RWPE2 (cell line): ENCODE data around the gene KSR2.
"Not testable (repeated sequence)": the region's sequence is repeated elsewhere in the genome, so short reads cannot be mapped to it uniquely, and the experiment has no call there.

Experiments
- ATAC-seq: fragments of 200-7000 bp; cut with Tn5 transposase; 3 replicates; pipeline ENCODE4 v1.9.1; 2021; ENCODE audit warnings: low read depth
- DNase-seq: peaks from one replicate; pipeline ENCODE4 v3.0.0-alpha.2; 2020; ENCODE audit warnings: low spot score
- H3K27ac ChIP-seq: fragments of 450-650 bp; 2 replicates; pipeline ENCODE4 v1.5.1; 2017; ENCODE audit warnings: mild to moderate bottlenecking; ENCODE audit not compliant: poor library complexity, severe bottlenecking
- H3K27me3 ChIP-seq: fragments of 250-450 bp; sonication (Bioruptor Pico); 2 replicates; pipeline ENCODE4 v1.5.1; 2021; ENCODE audit warnings: mild to moderate bottlenecking, moderate library complexity; ENCODE audit not compliant: insufficient read depth, poor library complexity, severe bottlenecking
- H3K36me3 ChIP-seq: fragments of 250-450 bp; sonication (Bioruptor Pico); 2 replicates; pipeline ENCODE4 v1.5.1; 2020; ENCODE audit warnings: low read depth, mild to moderate bottlenecking, moderate library complexity
- H3K4me1 ChIP-seq: fragments of 250-450 bp; sonication (Bioruptor Pico); 2 replicates; pipeline ENCODE4 v1.5.1; 2021; ENCODE audit warnings: mild to moderate bottlenecking, moderate library complexity; ENCODE audit not compliant: insufficient read depth, poor library complexity, severe bottlenecking
- H3K4me3 ChIP-seq: fragments of 250-450 bp; sonication (Bioruptor Pico); 2 replicates; pipeline ENCODE4 v1.5.1; 2021; ENCODE audit warnings: mild to moderate bottlenecking, moderate library complexity; ENCODE audit not compliant: severe bottlenecking
- H3K9me3 ChIP-seq: fragments of 250-450 bp; sonication (Bioruptor Pico); 2 replicates; pipeline ENCODE4 v1.5.1; 2021; ENCODE audit warnings: mild to moderate bottlenecking, moderate library complexity; ENCODE audit not compliant: severe bottlenecking
- CTCF ChIP-seq: fragments of 450-650 bp; IDR thresholded peaks from one replicate; pipeline ENCODE4 v1.5.1; 2017; ENCODE audit warnings: mild to moderate bottlenecking, moderate library complexity; ENCODE audit not compliant: poor library complexity, severe bottlenecking

KSR2 gene

GRCh38 chr12:117874842-117875434 is 93.9 kb downstream of the KSR2 start:
- no peak for DNase-seq
- H3K9me3 ChIP-seq: no peaks in the 10 kb centered on the region
- no peak overlapping the region for H3K27ac ChIP-seq
- no peaks in the 10 kb centered on the region for H3K27me3 ChIP-seq
- H3K4me1 ChIP-seq: no peaks in the 10 kb centered on the region
- H3K4me3 ChIP-seq: no peak overlapping the region
- H3K36me3 ChIP-seq: no peaks in the 10 kb centered on the region
- TF ChIP-seq CTCF: peak; percentile 93
- peak; percentile 73 for ATAC-seq

GRCh38 chr12:117874198-117874597 is 94.6 kb downstream of the KSR2 start:
- not testable (repeated sequence) for DNase-seq, ATAC-seq, H3K36me3 ChIP-seq

GRCh38 chr12:117872546-117873169 is 96.1 kb downstream of the KSR2 start:
- Histone ChIP-seq H3K27me3 (no peaks in the 10 kb centered on the region), H3K9me3 (no peaks in the 10 kb centered on the region), H3K4me1 (no peaks in the 10 kb centered on the region), H3K36me3 (no peaks in the 10 kb centered on the region), H3K4me3 (no peak overlapping the region), H3K27ac (no peak overlapping the region)
- ATAC-seq: no peak
- DNase-seq: no peak
- TF ChIP-seq CTCF: no peak

More at GRCh38 chr12:117874198-117874597, 94.6 kb downstream of the KSR2 start:
- not testable (repeated sequence) for H3K27ac ChIP-seq, H3K4me3 ChIP-seq, H3K4me1 ChIP-seq, H3K27me3 ChIP-seq, H3K9me3 ChIP-seq

- ATAC-seq: no peak
- no peaks in the 10 kb centered on the region for H3K27me3 ChIP-seq
- no peaks in the 10 kb centered on the region for H3K4me1 ChIP-seq
- DNase-seq: no peak
- no peaks in the 10 kb centered on the region for H3K9me3 ChIP-seq
- no peaks in the 10 kb centered on the region for H3K36me3 ChIP-seq
- TF ChIP-seq CTCF: no peak
- H3K27ac ChIP-seq: no peak overlapping the region
- H3K4me3 ChIP-seq: no peak overlapping the region
These were observed 99.2 kb downstream of the KSR2 start for GRCh38 chr12:117869551-117869950.

- Histone ChIP-seq H3K36me3 (no peaks in the 10 kb centered on the region), H3K27me3 (no peaks in the 10 kb centered on the region), H3K4me1 (peaks cover 5% of the 10 kb centered on the region), H3K27ac (no peak overlapping the region), H3K4me3 (no peak overlapping the region), H3K9me3 (no peaks in the 10 kb centered on the region)
- ATAC-seq (no peak), DNase-seq (no peak)
- no peak for TF ChIP-seq CTCF
These were observed 101.4 kb downstream of the KSR2 start for GRCh38 chr12:117867348-117867747.
